ENCODE measurements around the gene MYO7A. TPM values are rescaled to one million over a fixed set of nuclear protein-coding genes. Genes with fewer than 3 reads are reported as not detected.

The MYO7A gene
- 21.0 TPM for total RNA-seq

DNA sequence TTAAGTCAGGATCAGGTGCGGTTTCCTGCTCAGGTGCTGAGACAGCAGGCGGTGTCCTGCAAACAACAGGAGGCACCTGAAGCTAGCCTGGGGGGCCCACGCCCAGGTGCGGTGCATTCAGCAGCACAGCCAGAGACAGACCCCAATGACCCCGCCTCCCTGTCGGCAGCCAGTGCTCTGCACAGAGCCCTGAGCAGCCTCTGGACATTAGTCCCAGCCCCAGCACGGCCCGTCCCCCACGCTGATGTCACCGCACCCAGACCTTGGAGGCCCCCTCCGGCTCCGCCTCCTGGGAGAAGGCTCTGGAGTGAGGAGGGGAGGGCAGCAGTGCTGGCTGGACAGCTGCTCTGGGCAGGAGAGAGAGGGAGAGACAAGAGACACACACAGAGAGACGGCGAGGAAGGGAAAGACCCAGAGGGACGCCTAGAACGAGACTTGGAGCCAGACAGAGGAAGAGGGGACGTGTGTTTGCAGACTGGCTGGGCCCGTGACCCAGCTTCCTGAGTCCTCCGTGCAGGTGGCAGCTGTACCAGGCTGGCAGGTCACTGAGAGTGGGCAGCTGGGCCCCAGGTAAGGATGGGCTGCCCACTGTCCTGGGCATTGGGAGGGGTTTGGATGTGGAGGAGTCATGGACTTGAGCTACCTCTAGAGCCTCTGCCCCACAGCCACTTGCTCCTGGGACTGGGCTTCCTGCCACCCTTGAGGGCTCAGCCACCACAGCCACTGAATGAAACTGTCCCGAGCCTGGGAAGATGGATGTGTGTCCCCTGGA, at the start of gene MYO7A:
Gene MYO7A (plus strand): TSS at position 327 of the 772 bp plus-strand sequence. CDS start 2,389 bp downstream, outside the sequence.
- peak; percentile 78 for DNase-seq (ENCODE audit: low spot score)

DNA sequence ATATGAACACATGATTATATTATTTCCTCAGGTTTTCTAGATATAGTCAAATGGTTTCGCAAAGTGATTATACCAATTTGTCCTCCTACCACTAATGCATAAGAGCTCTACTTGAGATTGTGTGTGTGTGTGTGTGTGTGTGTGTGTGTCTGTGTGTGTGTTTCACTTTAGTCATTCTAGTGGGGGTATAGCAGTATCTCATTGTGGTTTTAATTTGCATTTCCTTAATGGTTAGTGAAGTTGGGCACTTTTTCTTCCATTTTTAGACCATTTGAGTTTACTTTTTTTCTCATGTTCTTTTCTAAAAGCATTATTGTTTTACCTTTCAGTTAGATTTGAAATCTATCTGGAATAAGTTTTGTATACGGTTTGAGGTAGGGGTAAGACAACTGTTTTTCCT, 48.4 kb upstream of the MYO7A start:
- no peak for DNase-seq (ENCODE audit: low spot score)

DNA sequence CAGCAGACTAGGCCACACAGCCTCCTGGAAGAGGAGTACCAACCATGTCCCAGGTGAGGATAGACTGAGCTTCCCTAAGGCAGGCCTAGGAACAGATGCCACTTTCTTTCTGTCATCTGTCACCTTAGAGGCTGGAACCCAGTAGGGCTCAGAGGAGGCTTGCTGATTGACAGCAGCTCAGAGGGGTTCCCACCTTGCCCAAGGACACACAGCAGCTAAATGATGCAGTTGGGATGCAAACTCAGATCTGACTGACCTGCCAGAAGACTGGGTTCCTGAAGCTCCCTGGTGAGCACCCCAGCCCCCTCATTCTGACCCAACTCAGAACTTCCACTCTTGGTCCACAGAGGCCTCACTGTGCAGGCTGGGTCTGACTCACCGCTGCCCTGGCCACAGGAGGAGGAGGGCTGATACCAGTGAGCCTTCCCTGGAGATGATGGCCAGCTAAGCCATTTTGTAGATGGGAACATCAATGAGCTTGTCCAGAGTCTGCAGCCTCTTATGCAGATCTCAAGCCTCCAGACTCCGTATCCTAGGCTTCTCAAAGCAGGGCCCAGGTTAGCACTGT, 47.3 kb upstream of the MYO7A start:
- DNase-seq (ENCODE audit: low spot score): no peak

DNA sequence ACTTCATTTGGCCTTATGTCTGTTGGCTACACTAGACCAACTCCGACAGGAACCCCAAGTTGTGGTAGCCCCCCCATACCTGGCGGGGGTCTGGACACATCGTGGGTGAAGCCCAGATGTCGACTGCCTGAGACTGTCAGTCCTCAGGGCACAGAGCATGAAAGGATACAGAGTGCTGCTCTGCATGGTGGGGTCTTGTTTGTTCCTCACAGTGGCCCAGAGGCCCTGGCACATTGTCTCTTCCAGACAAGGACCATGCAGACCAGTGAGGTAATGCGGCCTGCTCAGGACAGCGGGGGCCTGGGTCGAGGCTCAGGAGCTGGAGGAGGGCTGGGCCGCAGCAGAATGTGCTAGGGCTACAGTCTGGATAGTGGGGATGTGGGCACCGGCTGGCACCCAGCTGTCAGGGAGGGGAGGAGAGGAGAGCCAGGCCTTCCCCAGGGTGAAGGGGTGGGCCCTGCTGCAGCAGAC, 46.6 kb upstream of the MYO7A start:
- DNase-seq (ENCODE audit: low spot score): no peak

DNA sequence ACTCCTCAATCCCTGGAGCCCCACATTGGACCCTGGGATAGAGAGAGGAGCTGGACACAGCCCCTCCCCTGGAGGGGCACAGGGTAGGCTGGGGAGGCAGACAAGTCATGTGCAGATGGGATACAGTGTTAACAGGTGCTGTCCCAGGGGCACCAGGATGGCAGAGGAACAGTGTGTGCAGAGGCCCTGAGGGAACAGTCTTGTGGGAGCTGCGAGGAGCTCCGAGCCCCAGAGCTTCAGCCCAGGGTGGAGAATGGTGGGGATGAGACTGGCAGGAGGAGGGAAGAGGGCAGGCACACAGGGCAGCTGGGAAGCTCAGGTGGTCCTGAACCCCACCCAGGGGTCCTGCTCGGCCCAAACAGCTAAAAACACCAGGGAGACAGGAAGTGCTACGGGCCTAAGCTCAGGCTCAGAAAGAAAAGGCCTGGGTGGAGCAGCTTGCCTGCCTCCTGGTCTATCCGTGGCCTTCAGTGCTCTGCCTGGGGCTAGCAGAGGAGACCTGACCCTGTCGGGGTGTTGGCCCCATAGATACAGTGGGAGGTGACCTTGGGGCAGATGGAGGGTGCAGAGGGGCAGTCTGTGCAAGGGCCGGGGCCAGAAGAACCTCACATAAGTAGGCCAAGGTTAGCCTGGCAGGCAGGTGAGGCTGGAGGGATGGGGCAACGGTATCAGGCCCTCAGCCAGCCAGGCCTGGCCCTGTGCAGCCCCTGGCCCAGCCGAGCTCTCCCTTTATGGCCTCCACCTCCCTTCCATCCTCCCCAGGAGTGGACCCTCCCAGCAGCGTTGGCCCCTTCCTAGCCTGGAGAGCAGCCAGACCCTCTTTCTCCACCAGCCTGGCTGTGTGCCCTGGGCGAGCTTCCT, 45.8 kb upstream of the MYO7A start:
- DNase-seq (ENCODE audit: low spot score): no peak

DNA sequence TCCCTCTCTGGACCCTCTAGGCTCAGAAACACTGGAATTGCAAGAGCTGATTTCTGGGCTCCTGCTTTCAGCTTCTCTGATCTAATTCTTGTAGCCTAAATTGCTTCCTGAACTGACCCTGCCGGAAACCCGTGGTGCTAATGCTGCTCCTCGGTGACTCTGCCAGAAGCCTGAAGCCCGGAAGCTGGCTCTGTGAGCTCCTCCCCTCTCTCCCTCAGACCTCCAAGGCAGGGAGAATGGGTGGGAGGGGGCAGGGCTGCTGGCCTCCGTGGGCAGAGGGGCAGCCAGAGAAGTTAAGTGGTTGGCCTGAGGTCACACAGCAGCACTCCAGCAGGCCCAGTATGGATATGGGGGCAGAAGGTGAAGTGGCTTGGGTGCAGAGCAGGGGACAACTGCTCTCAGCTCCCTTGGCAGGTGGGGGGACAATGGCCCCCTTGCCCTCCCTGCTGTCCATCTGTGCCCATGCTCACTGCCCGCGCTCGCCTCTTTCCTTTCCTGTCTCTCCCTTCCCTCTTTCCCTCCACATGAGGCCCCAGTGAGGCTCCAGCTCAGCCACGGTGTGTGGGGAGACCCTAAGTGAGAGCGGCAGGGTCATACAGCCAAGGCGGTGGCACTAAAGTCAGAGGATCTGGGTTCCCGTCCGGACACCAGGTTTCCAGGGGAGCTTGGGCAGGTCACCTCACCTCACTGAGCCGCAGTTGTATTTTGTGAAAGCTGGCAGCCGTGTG, 45.0 kb upstream of the MYO7A start:
- peak; percentile 59 for DNase-seq (ENCODE audit: low spot score)

DNA sequence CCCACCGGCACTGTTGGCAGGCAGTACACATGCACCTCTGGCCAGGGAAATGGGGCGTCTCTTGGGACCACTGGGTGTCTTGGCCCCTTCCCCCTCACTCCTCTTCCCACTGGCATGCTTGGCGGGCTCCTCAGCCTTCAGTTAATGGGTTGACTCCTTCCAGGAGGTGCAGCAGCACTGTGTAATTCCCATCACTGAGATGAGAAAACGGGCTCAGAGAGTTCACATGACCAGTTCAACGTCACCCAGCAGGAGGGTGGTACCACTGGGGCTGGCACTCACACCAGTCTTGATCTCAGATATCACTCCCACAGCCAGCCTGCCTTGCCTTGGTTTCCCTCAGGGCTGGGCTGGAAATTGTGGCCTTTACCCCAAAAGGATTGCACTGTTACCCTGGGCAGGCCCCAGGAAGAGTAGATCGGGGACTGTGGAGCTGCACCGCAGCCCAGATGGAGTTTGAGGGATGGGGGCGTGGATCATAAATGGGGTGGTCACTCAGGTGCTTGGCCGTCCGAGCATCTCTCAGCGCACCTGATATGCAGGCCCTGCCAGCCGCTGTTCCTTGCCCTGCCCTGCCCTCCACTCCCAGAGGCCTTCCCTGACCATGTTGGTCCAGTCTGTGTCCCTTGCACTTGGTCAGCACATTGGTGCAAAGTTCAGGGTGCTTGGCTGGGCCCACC, 44.3 kb upstream of the MYO7A start:
- no peak for DNase-seq (ENCODE audit: low spot score)

DNA sequence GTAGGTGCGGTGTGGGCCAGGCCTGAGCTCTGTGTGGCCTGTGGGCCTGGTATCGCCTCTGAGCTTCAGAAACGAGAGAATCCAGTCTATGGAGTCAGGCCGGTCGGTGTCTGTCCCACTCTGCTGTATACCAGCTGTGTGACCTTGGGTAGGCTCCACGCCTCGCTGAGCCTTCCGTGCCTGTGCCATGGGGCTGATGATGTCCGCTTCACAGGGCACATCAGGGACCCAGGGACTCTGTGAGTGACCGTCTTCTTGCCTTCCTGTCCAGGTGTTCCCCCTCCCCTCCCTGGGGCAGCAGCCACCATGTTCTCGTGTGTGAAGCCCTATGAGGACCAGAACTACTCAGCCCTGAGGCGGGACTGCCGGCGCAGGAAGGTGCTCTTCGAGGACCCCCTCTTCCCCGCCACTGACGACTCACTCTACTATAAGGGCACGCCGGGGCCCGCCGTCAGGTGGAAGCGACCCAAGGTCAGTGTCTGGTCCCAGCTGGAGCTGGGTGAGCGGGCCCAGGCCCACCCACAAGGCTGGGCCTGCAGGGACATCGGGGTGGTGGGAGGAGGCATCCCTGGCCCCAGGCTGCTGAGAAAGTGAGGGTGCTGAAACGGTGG, 43.4 kb upstream of the MYO7A start:
- DNase-seq (ENCODE audit: low spot score): no peak

DNA sequence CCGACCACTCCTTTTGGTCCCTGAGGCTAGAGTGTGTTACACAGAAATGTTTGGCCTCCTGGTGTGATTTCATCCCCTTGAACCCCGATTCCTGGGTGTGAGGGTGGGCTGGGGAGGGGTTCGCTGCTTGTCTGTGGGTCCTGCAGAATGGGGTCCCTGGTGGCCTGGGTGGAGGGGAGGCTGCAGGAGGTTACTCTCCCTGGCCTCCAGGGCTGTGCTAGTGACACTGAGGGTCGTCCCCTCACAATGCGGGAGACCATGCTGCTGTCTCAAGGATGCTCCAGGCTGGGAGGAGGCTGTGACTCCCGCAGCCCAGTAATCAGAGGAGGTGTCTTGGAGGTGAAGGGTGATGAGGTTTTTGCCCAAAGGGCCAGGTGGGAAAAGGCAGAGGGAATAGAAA, 42.4 kb upstream of the MYO7A start:
- DNase-seq (ENCODE audit: low spot score): no peak

DNA sequence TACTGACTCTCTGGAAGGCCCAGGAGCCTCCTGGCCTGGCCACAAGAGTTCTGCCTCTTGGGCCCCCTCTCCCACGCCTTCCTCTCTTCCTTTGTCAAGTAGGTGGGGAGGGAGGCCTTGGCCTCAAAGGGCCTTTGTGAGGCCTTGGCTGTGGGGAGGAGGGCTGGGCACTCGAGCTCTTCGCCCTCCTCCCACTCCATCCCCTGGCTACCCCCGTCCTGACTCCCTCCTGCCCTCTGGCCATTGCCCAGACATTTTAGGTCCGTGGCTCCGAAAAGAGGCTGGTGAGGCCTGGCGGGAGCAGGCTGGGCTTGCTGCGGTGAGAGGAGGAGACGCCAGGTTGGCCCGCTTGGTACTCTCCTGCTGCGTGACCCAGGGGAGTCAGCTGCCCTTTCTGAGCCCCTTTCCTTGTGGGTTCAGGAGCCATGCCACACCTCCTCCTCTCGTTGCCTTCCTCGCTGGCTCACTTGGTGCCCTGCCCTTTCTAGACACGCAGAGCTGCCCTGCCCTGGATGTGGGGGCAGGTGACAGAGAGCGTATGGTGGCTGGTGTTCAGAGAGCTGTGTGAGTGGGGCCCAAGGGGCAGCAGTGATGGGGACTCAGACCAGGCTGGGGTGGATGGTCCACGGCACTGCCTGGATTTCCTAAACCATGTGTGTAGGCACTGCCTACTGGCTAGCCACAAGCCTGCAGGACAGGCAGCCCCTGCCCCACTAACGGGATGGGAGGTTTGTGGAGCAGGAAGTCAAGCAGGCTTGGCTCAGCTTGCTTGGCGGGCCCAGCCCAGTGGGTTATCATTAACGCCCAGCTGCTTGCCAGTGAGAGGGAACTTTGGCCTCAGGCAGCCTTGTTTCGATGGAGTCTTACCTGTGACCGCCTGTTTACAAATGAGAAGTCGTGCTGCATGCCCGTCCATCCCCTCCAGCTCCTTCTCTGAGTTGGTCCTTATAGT, 41.2 kb upstream of the MYO7A start:
- peak; percentile 86 for DNase-seq (ENCODE audit: low spot score)

DNA sequence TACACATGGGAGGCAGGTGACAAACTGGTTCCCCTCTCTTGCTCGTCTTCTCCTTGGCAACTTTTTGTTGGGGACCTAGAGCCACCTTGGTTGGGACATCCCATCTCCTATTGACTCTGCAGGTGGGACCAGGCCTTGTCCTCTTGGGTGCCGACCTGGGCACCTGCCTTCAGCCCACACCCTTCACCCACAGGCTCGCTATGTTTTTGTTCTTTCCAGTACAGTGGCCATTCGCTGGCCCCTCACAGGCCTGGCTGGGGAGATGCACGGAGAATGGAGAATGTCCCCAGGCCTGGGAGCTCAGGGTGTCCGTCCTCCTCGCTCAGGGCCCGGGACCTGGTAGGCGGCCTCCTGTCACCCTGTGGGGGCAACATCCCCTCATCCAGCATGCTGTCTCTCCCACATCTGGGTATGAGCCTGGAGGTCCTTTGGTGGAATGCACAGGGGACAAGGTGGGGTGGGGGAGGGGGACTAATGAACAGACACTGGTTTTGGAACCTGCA, 40.3 kb upstream of the MYO7A start:
- DNase-seq (ENCODE audit: low spot score): no peak

DNA sequence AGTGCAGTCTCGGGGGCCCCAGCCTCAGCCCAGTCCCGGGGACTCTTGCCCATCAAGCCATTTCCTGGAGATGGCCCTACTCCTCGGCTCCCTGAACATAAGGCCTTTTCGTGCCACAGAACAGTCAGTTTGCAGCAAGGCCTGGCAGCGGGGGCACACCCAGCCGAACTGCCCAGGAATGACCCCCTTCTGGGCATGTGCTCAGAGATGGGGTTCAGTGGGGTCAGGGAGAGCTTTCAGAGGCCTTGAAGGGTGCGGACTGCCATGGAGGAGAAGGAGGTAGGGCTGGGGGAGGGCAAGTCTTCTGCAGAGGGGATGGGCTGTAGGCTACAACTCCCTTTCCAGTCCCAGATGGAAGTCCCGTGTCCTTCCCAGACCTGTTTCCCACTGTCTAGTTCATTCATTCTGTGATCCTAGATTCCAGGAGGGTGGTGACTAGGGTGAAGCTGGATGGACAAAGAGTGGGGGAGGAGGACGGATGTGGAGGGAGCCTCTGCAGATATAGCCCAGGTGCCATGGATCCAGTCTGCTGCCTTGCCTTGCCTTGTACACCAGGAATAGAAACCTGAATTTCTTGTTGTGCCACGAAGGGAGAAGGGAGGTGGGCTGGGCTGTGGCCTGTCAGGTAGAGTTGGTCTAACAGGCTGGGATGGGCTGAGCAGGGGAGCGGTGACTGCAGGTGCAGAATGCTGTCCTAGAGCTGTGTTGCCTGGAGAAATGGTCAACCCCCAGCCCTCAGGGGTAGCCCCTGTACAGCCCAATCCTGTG, 39.6 kb upstream of the MYO7A start:
- DNase-seq (ENCODE audit: low spot score): peak; percentile 70

DNA sequence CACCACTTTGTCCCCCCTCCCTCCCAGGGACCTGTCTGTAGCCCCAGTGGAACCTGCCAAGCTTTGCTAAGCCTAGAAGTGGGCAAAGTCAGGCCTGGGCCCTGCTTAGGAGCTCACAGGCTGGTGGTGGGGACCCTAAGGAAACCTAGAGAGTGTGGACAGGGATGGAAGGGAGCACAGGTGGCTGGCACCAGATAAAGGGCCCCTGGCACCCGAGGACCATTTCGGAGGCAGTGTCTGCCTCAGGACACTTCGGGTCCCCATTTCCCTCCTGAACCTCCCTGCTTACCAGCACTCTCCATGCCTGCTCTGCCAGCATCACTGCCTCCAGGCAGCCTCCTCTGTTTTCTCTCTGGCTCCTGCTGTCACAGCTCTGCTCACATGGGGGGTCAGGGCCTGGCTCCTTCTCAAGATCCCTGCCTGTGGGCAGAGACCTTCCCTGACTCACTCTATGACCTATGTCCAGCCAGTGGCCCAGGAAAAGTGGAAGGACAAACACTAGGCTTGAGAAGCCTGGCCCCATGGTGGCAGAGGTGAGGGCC, 39.0 kb upstream of the MYO7A start:
- DNase-seq (ENCODE audit: low spot score): no peak

DNA sequence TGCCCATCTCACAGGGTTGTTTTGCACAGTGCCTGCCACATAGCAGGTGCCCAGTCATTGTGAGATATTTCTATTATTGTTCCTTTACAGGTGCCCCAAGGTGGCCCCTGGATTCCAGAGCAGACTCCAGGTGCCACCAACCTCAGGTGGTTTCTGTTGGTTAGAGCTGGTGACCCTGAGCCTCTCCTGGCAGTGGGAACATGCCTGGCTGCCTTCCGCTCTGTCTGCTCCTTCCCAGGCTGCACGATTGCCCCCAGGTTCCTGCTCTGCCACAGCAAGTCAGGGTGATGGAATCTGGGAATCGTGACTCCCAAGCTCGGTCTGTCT, 38.0 kb upstream of the MYO7A start:
- no peak for DNase-seq (ENCODE audit: low spot score)

DNA sequence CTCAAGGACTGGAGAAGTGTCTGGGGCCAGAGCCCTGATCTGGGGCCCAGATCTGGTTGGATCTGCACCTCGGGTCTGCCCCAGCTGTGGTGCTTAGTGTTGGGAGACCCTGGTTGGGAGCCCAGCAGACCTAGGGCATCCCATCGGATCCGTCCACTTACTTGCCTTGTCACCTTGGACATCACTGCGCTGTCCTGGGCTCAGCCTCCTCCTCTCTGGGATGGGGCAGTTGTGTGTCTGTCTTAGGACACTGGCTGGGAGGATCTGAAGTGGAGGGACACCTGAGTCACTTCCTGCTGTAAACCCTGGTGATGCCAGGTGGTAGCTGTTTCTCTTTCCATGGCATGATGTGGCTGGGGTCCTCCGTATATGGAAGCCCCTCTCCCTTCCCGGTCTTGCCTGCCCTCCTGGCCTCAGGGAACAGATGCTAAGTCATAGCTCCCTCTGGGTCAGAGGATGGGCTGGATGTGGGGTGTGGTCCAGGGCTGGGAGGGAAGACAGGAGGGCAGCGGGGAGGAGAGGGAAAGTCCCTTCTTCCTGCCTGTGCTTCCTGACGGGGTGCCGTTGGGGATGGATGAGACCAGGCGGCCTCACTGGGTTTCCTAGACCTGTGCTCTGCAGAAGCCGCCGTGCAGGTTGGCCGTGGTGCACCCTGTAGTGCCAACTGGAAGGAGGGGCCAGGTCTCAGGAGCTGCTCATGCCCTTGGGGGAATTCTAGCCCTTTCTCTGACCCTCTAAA, 37.5 kb upstream of the MYO7A start:
- DNase-seq (ENCODE audit: low spot score): no peak

DNA sequence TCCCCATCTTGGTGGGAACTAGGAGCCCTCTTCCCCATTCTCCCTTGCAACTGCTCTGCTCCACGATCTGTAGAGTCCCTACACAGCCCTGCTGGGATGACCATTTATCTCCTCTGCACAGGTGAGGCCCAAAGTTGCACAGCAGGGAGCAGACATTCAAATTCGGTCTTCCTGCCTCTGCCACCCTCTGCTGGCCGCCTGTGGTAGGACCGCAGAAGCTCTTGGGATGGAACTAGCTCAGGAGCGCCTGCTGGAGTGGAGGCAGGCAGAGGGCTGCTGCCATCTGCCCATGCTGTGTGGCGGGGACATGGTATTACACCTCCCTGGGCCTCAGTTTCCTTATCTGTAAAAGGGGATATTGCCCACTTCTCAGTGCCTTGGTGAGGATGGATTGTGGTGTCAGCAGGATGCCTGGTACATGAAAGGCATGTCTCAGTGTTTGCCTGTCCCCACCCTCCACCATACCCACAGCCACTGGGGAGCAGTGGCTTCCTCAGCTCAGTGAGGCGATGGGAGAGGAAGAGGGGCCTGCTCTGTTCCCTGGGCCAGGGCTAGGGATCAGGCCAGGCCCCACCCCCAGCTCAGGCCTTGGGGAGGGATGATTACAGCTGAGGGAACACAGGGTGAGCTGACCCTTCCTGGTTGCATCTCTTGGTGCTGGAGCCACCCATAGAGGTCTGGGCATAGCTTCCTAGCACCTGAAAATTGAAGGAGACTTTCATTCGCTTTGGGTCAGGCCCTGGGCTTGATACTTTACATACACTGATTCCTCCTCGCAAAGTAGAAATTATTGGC, 36.7 kb upstream of the MYO7A start:
- peak; percentile 86 for DNase-seq (ENCODE audit: low spot score)

DNA sequence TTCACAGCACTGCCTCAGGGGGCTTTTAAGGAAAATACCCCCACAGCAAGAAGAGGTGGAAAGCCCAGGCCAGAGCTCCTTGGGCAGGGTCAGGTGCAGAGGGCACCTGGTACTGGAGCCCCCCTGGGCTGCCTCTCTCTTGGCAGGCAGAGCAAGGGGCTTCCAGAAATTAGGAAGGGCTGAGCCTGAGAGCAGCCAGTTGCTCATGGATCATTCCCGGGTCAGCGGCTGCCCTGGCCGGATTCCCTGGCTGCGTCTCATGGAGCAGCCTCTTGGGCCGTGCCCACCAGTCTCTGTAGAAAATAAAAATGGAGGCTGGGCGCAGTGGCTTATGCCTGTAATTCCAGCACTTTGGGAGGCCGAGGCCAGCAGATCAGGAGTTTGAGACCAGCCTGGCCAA, 35.7 kb upstream of the MYO7A start:
- no peak for DNase-seq (ENCODE audit: low spot score)

All from mucosa of gallbladder (tissue), 1 donor.